Stimulated activated CD4-positive, alpha-beta T cell treated with anti-CD3 and anti-CD28 coated beads, Interleukin-2, amount 100 ng/mL, for 48 hours (primary cell): ENCODE results near the gene COX6B2.
"Not testable (repeated sequence)": the region's sequence is repeated elsewhere in the genome, so short reads cannot be mapped to it uniquely, and the experiment has no call there.

ENCODE experiments used
- DNase-seq, 2 donors: peaks; one replicate each; pipeline ENCODE4 v3.0.0-alpha.2; 2020

Gene COX6B2

DNA sequence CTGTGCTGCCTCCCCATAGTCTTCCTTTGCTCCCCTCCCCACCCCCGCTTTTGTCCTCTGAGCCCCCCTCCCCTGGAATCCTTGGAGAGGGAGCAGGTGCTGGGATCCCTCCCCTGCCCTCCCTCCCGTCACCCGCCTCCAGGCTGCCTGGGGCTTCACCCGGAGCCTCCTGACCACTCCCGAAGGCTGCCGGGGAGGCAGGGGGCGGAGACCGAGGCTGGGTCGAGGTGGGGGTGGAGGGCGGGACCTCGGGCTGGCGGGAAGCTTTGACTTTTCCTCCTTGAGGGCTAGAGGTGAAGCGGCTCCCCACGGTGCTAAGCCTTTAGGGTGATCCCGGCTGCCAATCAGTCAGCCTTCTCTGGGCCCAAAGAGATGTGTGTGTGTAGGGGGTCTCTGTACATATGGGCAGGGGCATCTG lies 13.3 kb downstream of the COX6B2 start:
- DNase-seq = peak; percentile 60 to 64

DNA sequence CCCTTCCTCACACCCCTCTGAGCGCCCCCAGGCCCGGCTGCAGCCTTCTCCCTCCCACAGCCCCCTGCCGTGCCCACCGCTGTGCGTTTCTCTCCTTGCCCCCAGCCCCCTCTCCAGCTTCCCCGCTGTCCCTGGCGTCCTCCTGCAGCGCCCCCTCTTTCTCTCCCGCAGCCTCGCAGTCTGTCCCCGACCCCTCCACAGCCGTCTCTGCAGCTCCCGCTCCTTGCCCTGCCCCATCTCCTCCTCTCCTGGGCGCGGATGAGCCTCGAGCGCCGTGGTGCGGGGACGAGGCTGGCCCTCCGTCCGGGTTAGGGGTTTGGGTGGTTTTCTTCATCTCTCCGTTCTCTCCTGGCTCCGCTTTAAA lies 13.8 kb downstream of the COX6B2 start:
- DNase-seq = no peak

DNA sequence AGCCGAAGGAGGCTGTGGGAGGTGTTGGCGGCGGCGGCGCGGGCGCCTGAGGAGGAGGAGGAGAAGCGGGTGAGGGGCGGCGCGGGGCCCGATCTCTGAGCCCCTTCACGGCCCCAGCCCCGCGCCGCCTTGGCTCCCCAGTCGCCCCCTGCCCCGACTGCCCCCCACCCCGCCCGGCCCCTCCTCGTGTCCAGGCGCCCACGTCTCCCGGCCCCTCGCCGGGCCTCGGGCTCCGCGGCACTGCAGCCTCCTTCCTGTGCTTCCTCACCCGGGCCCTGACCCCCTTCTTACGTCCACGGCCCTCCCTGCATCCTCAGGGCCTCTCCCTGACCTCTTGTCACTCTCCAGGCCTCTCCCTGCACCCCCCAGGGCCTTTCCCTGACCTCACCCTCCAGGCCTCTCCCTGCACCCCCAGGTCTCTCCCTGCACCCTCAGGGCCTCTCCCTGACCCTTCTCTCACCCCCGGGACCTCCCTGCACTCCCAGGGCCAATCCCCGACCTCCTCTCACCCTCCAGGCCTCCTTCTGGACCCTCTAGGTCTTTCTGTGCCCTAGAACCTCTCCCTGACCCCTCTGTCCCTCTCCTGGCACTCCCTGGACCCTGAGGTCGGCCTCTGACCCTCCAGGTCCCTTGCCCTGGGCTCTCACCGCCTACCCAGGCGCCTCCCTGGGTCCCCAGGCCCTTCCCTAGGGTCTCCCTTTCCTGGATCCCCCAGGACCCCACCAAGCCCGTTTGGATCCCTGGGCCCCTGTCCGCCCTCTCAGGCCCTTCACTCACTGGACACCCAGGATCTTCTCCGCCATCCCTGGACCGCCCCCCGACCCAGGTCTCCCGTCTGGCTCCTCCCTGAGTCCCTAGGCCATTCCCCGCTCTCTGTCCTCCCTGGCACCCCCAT lies 14.4 kb downstream of the COX6B2 start:
- no peak for DNase-seq

DNA sequence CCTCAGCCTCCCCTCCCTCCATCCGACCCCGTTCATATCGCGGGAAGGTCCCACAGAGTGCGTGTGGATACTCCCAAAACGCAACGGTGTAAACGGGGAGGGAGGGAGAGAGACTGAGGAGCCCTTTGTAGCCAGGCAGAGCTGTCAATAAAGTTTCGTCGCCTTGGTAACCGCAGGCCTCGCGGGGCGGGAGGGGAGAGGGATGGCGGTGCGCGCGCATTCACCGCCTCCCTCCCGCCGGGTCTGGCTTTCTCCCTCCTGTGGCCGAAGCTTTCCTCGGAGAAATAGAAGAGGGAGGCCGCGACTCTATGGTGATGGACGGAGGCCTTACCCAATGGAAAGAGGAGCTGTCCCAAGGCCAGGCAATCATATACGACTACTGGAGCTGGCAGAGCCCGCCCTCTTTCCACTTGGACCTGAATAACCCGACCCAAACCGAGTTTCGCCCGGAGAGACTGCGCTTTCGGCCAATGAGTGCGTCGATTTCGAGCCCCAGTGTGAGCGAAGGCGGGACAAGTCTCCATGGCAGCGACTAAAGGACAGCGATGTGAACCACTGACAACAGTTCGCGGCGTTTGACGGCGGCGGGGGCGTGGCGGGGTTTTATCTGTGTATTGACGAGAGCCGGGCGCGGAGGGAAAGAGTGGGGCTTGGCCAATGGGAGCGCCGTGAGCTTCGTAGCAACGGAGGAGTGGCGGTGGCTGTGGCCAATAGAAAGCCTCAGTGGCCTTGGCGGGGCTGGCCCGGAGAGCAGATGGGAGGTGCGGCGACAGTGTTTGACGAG lies 15.2 kb downstream of the COX6B2 start, which contains the start of gene KMT5C:
KMT5C (plus strand) TSS at position 772 of the 784 bp plus-strand sequence. CDS start 2,061 bp downstream, outside the sequence.
- peak; percentile 100 for DNase-seq

DNA sequence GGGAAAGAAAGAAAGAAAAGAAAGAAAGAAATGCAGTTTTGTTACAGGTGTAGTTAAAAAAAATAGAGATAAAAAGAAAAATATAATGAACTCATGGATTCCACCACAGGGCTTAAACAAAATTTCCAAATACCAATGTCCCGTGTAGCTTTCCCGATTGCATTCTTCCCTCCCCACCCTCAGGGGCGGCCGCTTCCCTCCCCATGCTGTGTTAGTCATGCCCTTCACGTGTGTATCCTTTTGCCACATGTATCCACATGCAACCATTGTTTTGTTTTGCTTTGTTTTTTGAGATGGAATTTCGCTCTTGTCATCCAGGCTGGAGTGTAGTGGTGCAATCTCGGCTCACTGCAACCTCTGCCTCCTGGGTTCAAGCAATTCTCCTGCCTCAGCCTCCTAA lies 18.4 kb downstream of the COX6B2 start:
- DNase-seq = no peak

DNA sequence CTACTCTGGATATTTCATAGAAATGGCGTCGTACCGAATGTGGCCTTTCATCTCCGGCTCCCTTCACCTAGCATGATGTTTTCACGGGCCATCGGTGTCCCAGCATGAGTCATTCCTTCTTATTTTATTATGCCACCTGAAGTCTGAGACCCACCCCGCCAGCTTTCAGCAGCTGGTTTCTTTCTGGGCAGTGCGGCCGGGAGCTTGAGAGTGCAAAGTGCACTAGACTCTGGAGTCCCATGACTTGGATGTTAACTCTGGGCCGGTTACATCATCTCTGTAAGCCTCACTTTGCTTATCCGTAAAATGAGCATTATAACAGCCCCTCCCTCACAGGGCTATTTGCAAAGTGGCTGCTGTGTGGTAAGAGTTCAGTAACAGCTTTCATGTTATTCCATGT lies 20.6 kb downstream of the COX6B2 start:
- DNase-seq = no peak

DNA sequence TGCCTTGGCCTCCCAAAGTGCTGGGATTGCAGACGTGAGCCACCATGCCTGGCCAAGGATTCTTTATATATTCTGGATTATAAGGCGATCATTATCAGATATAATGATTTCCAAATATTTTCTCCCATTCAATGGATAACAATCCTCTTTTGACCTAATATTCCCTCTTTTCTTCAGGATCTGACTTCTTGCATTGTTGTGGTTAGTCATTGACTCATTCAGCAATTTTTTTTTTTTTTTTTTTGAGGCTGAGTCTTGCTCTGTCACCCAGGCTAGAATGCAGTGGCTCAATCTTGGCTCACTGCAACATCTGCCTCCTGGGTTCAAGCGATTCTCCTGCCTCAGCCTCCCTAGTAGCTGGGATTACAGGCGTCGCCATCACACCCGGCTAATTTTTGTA lies 24.7 kb downstream of the COX6B2 start:
- DNase-seq = not testable (repeated sequence)

DNA sequence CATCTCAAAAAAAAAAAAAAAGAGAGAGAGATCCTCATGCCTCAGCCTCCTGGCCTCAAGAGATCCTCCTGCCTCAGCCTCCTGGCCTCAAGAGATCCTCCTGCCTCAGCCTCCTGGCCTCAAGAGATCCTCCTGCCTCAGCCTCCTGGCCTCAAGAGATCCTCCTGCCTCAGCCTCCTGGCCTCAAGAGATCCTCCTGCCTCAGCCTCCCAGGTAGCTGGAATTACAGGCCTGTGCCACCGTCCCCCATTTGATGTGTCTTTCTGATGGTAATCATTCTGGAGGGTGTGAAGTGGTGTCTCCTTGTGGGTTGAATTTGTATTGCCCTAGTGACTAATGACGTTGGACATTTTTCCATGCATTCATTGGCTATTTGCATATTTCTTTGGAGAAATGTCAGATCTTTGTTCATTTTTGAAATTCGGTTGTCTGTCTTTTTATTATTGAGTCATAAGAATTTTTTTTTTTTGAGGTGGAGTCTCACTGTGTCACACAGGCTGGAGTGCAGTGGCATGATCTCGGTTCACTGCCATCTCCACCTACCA lies 25.7 kb downstream of the COX6B2 start:
- not testable (repeated sequence) for DNase-seq

DNA sequence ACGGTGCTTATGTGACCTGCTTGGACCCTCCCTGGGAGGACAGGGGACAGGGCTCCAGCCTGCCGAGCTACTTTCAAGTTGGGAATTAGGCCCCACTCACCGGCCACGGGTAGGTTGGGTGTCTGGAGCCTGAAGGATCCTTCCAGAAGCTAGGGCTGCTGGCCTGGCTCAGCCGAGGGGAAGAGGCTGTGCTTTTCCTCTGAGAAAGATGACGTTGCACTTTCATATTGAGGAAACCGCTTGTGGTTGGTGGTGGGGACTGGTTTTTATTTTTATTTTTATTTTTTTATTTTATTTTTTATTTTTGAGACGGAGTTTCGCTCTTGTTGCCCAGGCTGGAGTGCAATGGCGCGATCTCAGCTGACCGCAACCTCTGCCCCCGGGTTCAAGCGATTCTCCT lies 29.3 kb downstream of the COX6B2 start, which contains the start of gene TMEM150B:
TMEM150B (minus strand) TSS at position 170 of the 400 bp plus-strand sequence. CDS start 4,305 bp downstream, outside the sequence.
- no peak for DNase-seq

DNA sequence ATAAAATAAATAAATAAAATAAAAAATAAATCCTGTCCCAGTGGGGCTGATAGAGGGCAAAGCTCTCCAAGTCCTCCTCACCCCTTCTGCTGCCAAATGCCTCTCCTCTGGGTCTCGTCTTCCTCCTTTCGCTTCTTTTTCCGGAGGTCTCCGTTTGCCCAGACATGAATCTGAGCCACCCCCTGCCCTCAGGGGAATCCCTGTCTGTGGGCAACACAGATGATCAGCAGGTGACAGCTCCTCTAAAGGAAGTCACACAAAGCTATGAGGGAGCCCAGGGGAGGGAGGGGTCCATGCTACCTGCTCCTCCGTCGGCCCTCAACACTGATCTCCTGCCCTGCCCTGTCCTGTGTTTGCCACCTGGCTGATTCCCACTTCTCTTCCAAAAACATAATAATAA lies 29.9 kb downstream of the COX6B2 start:
- no peak for DNase-seq

DNA sequence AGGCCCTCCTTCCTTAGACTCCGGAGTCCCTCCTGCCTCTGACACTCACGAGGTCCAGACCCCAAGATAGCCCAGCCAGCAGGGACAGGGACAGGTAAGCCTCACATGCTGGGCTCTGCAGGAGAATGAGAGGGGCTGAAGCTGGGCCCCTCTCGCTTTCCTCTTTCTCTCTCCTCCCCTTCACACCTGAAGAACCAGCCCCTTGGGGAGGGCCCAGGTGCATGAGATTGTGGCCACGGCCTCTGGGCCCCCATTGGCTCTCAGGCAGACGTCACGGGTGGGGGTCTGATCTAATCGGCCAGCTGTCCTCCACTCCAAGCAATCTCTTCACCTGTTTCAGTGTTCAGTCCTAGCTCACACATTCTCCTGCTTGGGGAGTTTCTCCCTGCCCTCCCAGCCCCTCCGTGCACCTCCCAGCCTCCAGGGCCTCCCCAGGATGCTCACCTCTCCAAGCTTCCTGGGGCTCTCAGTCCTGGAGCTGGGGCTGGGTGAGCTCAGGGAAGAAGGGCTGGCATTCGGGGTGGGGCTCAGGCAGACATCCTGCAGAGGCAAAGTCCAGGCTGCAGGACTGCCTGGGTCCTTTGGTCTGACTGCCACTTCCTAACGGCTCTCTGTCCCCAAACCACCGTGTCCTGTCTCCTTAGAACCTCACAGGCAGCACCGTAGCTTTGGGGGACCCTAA lies 32.2 kb downstream of the COX6B2 start:
- no peak for DNase-seq

DNA sequence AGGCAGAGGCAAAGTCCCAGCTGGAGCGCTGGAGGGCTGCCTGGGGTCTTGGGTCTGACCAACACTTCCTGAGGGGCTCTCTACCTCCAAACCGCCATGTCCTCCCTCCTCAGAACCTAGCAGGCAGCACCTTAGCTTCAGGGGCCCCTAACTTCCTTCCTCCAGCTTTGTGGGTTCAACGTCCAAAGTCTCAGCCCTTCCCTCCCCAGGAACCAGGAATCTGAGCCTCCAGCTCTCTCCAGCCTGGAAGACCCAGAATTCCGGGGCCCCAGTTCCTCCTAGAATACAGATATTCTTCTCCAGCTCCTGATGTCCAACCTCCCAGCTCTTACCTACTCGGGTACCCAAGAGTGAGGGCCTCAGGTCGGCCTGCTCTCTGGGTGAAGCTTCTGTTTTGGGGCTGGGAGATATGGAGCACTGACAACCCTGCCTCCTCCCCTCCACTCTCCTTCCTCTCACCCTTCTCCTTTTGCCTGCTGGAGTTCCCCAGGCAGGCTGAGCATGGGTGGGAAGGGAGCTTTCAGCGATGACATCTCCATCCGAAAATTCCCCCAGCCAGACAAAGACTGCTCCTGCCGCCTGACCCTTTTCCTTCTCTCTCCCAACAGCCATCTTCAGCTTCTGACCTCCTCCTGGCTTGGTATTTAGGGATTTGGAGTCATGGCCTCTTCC lies 32.9 kb downstream of the COX6B2 start:
- no peak for DNase-seq

DNA sequence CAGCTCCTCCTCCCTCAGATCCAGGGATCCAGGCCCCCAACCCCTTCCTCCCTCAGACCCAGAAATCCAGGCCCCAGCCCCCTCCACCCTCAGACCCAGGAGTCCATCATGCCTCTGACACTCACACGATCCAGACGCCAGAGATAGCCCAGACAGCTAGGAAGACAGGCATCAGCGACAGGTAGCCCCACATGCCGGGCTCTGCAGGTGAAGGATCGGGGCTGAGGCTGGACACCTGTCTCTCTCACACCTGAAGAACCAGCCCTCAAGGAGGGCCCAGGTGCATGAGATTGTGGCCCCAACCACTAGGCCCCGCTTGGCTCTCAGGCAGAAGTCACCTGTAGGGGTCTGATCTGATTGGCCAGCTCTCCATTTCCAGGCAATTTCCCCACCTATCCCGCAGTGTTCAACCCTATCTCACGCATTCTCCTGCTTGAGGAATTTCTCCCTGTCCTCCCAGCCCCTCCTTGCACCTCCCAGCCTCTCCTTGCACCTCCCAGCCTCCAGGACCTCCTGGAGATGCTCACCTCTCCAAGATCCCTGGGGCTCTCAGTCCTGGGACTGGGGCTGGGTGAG lies 33.6 kb downstream of the COX6B2 start:
- no peak for DNase-seq

DNA sequence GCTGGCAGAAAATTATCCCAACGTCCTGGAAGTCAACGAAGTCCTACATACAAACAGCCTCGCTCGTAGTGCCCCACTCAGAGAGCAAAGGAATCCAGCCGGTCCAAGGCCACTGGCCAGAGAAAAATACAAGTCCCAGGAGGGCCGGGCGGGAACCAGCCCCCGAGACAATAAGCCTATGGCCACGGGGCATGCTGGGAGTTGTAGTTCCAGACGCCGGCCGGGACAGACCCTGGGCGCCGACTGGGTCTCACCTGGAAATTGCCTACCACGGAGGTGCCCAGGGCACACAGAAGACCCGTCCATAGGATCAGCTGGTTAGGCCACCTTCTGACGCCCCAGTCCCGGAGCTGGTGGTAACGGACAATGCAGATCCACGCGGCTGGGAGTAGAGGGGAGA lies 34.7 kb downstream of the COX6B2 start:
- DNase-seq = no peak

DNA sequence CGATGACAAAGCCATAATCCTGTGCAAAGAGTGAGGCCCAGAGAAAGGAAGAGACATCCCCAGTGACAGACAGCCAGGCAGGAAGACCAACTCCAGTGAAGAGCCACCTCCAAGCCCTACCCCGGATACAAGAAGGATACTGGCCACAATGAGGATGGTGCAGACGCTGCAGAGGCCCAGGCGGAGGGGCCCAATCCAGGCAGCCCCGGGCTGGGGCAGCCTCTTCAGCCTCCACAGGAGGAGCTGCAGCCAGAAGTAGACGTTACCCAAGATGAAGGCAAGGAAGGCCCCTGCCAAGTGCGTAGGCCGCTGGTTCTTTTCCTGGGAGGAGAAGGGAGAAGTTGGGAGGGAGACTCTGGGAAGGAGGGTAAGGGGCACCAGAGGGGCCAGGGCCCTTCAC lies 37.9 kb downstream of the COX6B2 start:
- DNase-seq = no peak

DNA sequence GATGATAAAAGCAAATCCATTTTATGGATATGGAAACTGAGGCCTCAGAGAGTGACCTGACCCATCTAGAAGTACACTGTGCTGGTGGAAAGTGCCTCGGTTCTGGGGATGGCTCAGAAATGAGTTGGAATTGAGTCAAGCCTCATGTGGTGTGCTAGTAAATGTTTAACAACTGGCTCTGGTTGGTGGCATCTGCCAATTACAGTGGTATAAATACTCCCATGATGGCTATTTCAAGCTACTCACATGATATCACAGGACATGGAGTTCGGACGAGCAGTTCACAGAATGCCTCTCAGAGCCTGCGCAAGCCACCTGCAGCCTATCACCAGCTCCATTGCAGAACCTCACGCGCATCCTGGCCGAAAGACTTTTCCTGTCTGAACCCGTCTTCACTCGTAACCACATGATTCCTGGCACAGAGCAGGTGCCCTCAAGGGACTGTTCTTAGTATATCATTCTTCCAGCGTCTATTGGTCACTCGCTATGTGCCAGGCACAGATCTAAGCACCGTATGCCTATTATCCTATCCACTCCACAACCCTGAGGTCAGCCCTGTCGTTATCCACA lies 38.5 kb downstream of the COX6B2 start:
- no peak for DNase-seq

DNA sequence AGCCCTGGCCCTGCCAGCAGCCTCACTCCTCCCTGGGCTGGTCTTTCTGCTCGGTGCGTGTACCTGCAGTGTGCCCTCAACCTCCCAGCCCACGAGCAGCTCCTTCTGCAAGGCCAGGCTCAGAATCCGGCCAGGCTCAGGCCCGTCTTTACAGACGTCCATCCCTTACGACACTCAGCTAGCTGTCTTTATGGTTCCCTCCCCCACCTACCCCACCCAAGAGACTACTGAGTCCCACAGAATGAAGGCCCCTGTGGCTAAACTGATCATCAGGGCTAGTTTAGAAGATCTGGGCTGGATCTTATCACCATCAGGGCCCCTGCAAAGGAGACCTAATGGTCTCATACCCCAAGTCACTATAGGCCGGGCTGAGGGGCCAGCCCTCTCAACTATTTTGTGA lies 40.1 kb downstream of the COX6B2 start:
- no peak for DNase-seq

DNA sequence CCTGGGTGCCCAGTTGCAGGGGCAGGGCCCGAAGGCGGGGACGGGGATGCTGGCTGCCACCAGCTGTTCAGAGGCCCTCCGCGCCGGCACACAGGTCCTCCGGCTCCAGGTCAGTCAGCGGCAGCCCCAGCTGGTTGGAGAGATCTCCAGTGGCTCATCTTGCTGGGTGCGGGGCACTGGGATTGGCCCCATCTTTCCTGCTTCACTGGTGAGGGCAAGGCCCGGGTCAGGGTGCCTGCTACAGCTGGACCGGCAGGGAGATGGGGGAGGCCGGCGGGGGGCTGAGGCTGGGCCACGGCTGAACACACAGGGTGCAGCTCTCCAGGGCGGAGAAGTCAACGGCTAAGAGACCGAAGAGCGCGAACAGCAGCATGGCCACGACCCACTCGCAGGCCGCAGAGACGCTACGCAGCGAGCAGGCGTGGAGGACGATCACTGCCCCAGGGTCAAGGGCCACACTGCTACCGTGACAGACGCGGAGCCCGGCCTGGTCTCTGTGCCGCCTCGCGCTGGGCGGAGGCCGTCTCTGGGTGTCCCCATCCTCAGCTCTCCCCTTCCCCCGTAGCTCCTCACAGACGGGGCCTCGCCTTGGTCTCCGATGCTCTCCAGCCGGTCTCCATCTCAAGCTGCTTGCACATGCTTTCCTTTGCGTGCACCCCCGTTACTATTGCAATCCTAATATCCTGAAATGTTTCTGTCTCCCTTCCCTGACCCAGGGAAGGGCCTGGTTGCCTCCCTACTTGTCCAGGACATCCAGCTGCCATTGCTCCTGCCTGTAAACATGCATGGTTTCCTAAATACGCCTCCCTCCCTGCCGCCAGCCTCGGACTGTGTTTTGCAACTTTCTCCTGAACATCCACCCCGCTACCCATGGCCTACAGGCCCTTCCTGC lies 41.7 kb downstream of the COX6B2 start:
- no peak for DNase-seq

DNA sequence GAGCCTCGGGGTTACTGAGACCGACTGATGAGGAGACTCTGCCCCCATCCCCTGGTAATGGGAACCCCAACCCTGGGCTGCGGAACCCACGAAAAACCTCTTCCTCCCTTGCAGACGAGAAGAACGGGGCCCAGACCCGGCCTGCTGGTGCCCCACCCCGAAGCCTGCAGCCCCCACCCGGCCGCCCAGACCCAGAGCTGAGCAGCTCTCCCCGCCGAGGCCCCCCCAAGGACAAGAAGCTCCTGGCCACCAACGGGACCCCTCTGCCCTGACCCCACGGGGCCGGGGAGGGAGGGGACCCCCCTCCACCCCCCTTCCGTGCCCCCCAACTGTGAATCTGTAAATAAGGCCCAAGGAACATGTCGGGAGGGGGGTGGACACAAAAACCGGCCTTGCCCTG lies 42.7 kb downstream of the COX6B2 start:
- no peak for DNase-seq

DNA sequence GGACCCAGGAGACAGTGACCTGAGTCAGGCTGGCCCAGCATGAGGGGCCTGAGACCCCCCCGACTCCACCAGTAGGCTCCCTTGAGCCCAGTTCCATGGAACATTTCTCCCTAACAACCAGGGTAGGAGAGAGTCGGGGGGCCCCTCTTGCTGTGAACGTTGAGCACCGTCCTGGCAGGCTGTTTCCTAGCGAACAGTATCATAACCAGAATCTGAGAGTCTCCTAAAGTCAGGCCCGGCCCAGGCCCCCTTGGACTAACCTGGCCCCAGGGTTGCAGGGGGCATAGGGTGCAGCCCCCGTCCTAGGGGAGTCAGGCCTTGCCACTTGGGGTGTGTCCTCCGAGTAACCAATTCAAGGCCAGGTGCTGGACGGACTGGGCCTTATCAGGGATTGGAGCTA lies 43.1 kb downstream of the COX6B2 start:
- no peak for DNase-seq

DNA sequence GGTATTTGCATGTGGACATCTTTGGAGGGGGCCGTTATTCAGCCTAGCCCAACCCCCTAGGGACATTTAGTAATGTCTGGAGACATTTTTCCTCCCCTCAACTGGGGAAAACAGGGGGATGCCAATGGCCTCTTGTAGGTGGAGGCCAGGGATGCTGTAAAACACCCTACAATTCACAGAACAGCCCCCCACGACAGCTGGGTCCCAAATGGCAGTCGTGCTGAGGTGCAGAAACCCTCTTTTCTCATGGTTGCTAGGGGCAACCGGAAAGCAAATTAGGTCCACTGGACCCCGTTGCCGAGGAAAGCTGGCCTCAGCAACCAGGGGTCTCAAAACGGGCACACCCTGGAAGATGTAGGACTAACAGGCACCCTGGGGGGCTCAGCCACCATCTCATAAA lies 44.0 kb downstream of the COX6B2 start:
- DNase-seq = no peak
